Chondrocyte (in vitro differentiated cells): Measurements from ENCODE around the gene TAF15. TPM values are rescaled to one million over a fixed set of nuclear protein-coding genes. Genes with fewer than 3 reads are reported as not detected.

Experiments
- DNase-seq: peaks from one replicate; pipeline ENCODE4 v3.0.0; 2021; ENCODE audit warnings: mixed read lengths, low spot score
- H3K27ac Mint-ChIP-seq: one replicate; pipeline ENCODE4 v1.8.0; 2021; ENCODE audit warnings: mild to moderate bottlenecking, moderate library complexity, mixed read lengths; ENCODE audit not compliant: unreplicated experiment
- H3K27me3 Mint-ChIP-seq: 2 replicates; pipeline ENCODE4 v1.8.0; 2021; ENCODE audit warnings: low read depth, mixed read lengths
- H3K36me3 Mint-ChIP-seq: 2 replicates; pipeline ENCODE4 v1.8.0; 2021; ENCODE audit warnings: low read depth, mixed read lengths
- H3K4me1 Mint-ChIP-seq: 2 replicates; pipeline ENCODE4 v1.8.0; 2021; ENCODE audit warnings: low read depth, mild to moderate bottlenecking, mixed read lengths
- H3K4me3 Mint-ChIP-seq: one replicate; pipeline ENCODE4 v1.8.0; 2021; ENCODE audit warnings: mild to moderate bottlenecking, moderate library complexity, mixed read lengths; ENCODE audit not compliant: unreplicated experiment
- H3K9me3 Mint-ChIP-seq: 2 replicates; pipeline ENCODE4 v1.8.0; 2021; ENCODE audit warnings: low read depth, mixed read lengths
- CTCF ChIP-seq: fragments of 200-600 bp; sonication (generic); IDR thresholded peaks from 2 replicates; pipeline ENCODE4 v1.5.0; 2021; ENCODE audit warnings: antibody characterized with exemption, mild to moderate bottlenecking, moderate library complexity
- total RNA-seq: library from RNA; stranded (reverse); gene quantifications from 3 replicates; pipeline ENCODE4 v1.2.1, GENCODE V29; 2021

The TAF15 gene
- total RNA-seq, 1 donor from 2014 or later: 135 TPM

DNA sequence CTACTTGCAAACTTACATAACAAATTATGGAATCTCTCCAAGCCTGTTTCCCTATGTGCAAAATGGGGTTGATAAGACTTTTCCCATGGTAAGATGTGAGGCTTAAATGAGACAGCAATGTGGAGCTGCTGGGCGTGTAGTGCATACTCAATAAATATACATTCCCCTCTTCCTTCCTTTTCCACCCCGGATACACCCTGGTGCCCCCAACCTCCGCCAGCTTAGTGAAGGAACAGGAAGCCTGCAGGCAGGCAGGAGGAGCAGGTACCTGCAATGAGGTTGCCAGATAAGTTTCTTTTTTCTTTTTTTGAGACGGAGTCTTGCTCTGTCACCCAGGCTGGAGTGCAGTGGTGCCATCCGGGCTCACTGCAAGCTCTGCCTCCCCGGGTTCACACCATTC, 33.7 kb upstream of the TAF15 start:
- H3K27me3 Mint-ChIP-seq: no peaks in the 10 kb centered on the region
- DNase-seq: no peak
- TF ChIP-seq CTCF: no peak
- peaks cover 45% of the 10 kb centered on the region for H3K4me1 Mint-ChIP-seq
- no peaks in the 10 kb centered on the region for H3K9me3 Mint-ChIP-seq
- H3K27ac Mint-ChIP-seq: peak overlapping the region; percentile 49
- H3K36me3 Mint-ChIP-seq: no peaks in the 10 kb centered on the region
- H3K4me3 Mint-ChIP-seq: no peak overlapping the region

DNA sequence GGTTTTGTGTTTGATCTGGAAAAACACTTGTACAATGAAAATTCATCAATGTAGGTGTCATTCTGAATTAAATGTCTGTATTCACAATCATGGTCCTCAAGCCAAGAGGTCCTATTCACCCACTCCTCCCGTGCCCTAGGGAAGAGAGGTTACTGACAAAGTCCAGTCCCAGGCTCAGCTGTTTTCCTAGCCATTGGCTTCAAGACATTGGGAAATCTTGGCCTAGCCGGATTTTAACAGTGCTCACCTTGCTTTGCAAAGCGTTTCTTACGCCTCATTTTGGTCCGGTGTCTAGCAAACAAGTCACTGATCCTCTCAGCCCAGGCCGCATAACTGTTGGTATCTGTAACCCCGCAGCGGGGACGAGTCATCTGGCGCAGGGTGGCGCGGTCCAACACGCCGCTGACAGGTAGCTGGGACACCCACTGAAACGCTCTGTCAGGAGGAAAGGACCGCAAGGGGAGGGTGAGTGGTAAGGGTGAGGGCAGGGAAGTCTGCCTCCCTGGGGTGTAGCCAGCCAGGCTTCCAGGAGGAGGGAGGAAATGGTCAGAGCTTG, 30.6 kb upstream of the TAF15 start:
- no peak for TF ChIP-seq CTCF

DNA sequence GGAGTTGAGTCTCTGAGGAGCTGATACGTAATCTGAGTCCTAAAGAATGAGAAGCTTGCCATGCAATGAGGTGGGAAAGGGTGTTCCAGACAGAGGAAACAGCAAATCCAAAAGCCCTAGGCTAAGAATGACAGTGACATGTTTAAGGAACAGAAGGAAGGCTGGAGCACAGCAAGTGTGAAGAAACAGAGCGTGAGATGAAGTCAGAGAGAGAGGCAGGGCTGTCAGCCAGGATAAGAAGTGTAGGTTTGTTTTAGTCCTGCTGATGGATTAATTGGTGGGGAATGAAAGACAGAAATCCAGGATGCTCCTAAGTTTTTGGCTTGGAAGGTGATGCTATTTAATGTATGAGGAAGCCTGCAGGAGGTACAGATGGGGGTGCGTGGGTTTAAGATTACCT, 28.3 kb upstream of the TAF15 start:
- Mint-ChIP-seq H3K27ac (peak overlapping the region; percentile 79), H3K36me3 (no peaks in the 10 kb centered on the region), H3K4me3 (no peak overlapping the region), H3K4me1 (peaks cover 57% of the 10 kb centered on the region), H3K27me3 (no peaks in the 10 kb centered on the region), H3K9me3 (no peaks in the 10 kb centered on the region)
- TF ChIP-seq CTCF: no peak
- no peak for DNase-seq

More for the DNA sequence above, 30.6 kb upstream of the TAF15 start:
- H3K36me3 Mint-ChIP-seq: no peaks in the 10 kb centered on the region
- no peaks in the 10 kb centered on the region for H3K27me3 Mint-ChIP-seq
- peaks cover 63% of the 10 kb centered on the region for H3K4me1 Mint-ChIP-seq
- peak overlapping the region; percentile 94 for H3K27ac Mint-ChIP-seq
- no peak for DNase-seq
- no peak overlapping the region for H3K4me3 Mint-ChIP-seq
- no peaks in the 10 kb centered on the region for H3K9me3 Mint-ChIP-seq

DNA sequence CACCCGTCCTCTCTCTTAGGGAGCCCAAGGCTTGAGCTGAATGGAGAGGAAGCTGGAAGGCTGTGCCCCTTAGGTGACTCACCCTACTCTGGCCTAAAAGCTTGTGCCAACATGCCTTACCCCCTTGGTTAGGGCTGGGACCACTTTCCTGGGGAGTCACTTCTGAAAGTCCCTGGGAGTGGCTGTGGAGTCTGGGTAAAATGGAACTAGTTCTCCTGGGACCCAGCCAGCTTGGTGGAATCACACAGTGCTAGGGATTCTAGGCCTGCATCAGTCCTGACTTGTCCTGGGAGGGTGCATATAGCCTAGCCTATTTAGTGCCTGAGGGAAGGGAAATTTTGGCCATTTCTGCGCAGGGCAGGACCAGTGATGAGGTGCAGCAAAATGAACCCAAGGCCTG, 24.4 kb upstream of the TAF15 start:
- H3K9me3 Mint-ChIP-seq: no peaks in the 10 kb centered on the region
- peak overlapping the region; percentile 59 for H3K27ac Mint-ChIP-seq
- DNase-seq: peak; percentile 14
- no peak overlapping the region for H3K4me3 Mint-ChIP-seq
- peaks cover 70% of the 10 kb centered on the region for H3K4me1 Mint-ChIP-seq
- no peaks in the 10 kb centered on the region for H3K27me3 Mint-ChIP-seq
- H3K36me3 Mint-ChIP-seq: no peaks in the 10 kb centered on the region
- TF ChIP-seq CTCF: no peak

DNA sequence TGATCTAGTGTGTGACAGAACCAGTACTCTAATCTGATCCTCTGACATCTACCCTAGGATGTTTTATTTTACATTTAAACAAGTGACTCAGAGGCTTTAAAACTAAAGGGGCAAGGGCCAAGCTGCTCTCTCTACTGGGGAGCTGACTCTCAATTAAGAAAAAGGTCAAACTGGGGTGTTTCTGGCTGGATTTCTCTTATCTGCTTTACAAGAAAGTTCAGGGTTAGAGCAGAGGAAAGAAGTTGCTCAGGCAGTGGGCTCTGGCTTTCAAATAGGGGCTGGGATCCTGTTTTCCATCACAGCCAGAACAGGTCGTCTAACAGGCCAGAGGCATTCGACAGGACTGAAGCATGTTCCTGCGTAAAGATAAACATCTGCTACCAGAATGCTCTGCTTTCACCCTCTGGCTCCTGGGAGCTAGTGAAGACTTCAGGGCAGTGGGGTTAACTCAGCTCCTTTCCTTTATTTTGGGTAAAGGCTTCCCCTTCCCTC, 22.3 kb upstream of the TAF15 start:
- Mint-ChIP-seq H3K36me3 (no peaks in the 10 kb centered on the region), H3K4me3 (no peak overlapping the region), H3K9me3 (no peaks in the 10 kb centered on the region), H3K27me3 (no peaks in the 10 kb centered on the region), H3K4me1 (peaks cover 60% of the 10 kb centered on the region), H3K27ac (peak overlapping the region; percentile 97)
- no peak for TF ChIP-seq CTCF
- peak; percentile 8 for DNase-seq
